ENCODE measurements around the gene C10orf62.

C10orf62 gene

DNA sequence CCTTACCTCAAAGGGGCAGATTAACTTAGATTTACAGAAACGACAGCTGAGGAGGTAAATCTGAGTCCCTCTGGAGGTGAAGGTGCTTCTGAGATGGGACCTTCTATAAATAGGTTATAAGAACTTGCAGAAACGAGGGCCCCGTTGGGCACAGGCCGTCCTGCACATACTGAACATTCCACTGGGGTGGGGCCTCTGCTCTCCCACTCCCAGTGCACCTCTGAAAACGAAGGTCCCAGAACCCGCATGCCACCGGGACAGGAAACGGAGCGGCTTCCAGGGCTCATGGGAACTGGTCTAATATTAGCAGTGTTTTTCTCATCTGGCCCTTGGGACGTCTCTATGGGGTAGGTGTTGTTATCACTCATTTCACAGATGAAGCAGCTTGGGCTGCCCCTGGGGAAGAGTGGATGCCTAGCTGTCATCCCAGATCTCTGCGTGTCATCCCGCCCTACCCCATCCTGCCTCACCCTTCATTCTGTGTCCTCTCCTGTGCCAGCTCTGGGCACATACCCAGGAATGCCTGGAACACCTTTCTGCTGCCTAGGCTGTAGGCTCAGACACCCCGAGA lies 19.6 kb downstream of the C10orf62 start:
- no peak overlapping the region for H3K27ac ChIP-seq

DNA sequence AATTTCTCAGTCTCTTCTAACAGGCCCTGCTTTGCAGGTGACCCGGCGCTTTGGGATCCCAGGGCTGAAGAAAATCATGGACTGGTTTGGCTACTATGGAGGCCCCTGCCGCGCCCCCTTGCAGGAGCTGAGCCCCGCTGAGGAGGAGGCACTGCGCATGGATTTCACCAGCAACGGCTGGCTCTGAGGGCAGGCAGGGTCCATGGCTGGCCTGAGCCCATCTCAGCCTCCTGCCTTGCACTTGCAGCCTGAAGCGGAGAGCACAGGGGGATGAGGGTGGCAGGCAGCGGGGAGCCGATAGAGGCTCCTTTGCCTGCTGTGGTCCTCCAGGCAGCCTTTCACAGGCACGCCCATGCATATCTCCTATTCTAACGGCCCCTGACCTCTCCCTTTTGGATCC lies 22.0 kb downstream of the C10orf62 start:
- no peak overlapping the region for H3K27ac ChIP-seq
- TF ChIP-seq, protein P1, sequence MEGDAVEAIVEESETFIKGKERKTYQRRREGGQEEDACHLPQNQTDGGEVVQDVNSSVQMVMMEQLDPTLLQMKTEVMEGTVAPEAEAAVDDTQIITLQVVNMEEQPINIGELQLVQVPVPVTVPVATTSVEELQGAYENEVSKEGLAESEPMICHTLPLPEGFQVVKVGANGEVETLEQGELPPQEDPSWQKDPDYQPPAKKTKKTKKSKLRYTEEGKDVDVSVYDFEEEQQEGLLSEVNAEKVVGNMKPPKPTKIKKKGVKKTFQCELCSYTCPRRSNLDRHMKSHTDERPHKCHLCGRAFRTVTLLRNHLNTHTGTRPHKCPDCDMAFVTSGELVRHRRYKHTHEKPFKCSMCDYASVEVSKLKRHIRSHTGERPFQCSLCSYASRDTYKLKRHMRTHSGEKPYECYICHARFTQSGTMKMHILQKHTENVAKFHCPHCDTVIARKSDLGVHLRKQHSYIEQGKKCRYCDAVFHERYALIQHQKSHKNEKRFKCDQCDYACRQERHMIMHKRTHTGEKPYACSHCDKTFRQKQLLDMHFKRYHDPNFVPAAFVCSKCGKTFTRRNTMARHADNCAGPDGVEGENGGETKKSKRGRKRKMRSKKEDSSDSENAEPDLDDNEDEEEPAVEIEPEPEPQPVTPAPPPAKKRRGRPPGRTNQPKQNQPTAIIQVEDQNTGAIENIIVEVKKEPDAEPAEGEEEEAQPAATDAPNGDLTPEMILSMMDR (conservative IDR thresholded peaks at IDR 0.05) = no peak
- no peak for TF ChIP-seq ZFX (IDR thresholded peaks at IDR 0.05)

More for the DNA sequence above, 19.6 kb downstream of the C10orf62 start:
- TF ChIP-seq, protein P1 (conservative IDR thresholded peaks at IDR 0.05) = no peak
- no peak for TF ChIP-seq ZFX (IDR thresholded peaks at IDR 0.05)

DNA sequence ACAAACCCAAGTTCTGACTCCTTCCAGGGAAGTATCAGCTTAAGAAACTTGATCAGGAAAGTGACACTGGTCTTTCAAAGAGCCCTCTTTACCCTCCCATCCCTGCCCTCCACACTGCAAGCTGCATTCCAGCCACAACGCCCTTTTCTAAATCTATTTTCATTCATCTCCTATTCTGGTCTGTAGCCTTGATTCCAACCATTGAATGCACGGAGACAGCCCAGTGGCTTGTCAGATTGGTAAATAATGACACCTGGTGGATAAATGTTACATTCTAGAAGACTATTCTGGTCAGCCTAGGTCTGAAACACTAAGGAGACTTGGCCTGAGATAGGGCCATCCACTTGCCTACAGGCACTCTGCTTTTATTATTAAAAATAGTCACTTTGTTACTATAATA lies 22.9 kb downstream of the C10orf62 start:
- no peak overlapping the region for H3K27ac ChIP-seq
- TF ChIP-seq, protein P1 (conservative IDR thresholded peaks at IDR 0.05) = no peak; the same call in 1 of the 2 replicates
- no peak for TF ChIP-seq ZFX (IDR thresholded peaks at IDR 0.05)

DNA sequence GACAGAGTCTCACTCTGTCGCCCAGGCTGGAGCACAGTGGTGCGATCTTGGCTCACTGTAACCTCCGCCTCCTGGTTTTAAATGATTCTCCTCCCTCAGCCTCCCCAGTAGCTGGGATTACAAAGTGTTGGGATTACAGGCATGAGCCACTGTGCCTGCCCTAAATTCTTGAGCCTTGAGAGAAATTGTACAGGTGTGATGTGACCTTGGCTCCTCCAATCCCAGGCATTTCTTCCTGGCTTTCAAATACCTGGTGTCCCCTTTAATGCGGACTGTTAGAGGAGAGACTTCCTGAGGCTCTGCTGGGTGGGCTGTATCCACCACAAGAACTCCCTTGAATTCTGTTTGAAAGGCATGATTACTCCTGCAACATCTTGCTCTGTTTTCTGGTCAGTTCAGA lies 28.8 kb downstream of the C10orf62 start:
- H3K27ac ChIP-seq = no peak overlapping the region
- no peak for TF ChIP-seq ZFX (IDR thresholded peaks at IDR 0.05)
- TF ChIP-seq, protein P1 (conservative IDR thresholded peaks at IDR 0.05) = no peak

DNA sequence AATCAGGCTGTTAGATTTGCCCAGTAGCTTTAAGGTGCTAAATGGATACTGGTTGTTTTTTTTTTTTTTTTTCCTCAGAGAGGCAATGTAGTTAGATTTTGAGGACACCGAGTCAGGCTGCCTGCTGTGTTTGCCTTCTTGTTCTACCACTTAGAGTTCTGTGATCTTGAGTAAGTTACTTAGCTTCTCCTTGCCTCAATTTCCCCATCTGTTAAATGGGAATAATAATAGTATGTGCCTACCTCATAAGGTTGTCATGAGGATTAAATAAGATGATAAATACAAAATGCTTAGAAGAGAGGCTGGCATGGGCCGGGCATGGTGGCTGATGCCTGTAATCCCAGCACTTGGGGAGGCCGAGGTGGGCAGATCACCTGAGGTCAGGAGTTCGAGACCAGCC lies 29.2 kb downstream of the C10orf62 start:
- TF ChIP-seq, protein P1 (conservative IDR thresholded peaks at IDR 0.05) = no peak
- no peak for TF ChIP-seq ZFX (IDR thresholded peaks at IDR 0.05)
- no peak overlapping the region for H3K27ac ChIP-seq

DNA sequence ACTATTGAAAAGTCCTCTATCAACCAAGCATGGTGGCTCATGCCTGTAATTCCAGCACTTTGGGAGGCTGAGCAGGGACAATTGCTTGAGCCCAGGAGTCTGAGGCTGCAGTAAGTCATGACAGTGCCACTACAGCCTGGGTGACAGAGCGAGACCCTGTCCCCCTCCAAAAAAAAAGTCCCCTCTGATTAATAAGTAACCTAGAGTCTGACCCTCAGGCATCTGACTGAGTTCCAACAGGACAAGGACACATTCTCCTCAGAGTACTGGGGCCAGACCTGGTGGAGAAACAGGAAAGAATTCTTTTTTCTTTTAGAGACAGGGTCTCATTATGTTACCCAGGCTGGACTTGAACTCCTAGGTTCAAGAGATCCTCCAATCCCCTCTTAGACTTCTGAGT lies 33.8 kb downstream of the C10orf62 start:
- TF ChIP-seq ZFX (IDR thresholded peaks at IDR 0.05) = no peak
- TF ChIP-seq, protein P1 (conservative IDR thresholded peaks at IDR 0.05) = no peak
- no peak overlapping the region for H3K27ac ChIP-seq

DNA sequence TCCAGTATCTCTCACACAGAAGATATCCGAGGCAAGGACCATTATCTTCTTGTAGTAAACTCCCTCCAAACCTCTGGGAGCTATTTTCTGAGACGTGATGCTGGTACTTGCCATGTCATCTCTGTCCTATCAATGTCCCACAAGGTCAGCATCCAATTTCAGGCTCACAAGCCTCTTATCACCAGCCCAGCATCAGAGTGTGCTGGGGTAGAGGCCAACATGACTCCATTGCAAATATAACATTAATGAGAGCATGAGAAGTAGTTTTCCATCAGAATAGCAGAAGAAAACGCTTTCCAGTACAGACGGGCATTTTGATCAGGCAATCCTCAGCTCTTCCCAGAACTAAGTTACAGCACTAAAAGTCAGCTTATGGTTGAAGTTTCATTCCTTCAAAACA lies 38.2 kb downstream of the C10orf62 start:
- no peak for TF ChIP-seq ZFX (IDR thresholded peaks at IDR 0.05)
- TF ChIP-seq, protein P1 (conservative IDR thresholded peaks at IDR 0.05) = no peak

More for the DNA sequence above, 38.2 kb downstream of the C10orf62 start:
- H3K27ac ChIP-seq = no peak overlapping the region

Data from C4-2B (cell line).